ENCODE results near the gene MXRA8.

MXRA8 gene

GRCh38 chr1:1361233-1361981 lies 3.1 kb upstream of the MXRA8 start:
- no peak for DNase-seq
- no peak overlapping the region for H3K4me2 ChIP-seq (ENCODE audit: low read length)

GRCh38 chr1:1360506-1361169 lies 2.3 kb upstream of the MXRA8 start:
- Histone ChIP-seq H2BK120ac (ENCODE audit: low read depth, low read length) (no peak overlapping the region), H2AK5ac (ENCODE audit: low read length) (peak overlapping the region; percentile 32), H2BK5ac (ENCODE audit: low read length) (no peak overlapping the region), H3K56ac (ENCODE audit: low read length) (peak overlapping the region; percentile 7), H4K8ac (ENCODE audit: low read depth, low read length) (no peak overlapping the region), H3K23ac (ENCODE audit: low read length) (no peak overlapping the region), H3K79me1 (ENCODE audit: low read length) (no peaks in the 10 kb centered on the region), H3K9ac (ENCODE audit: low read length) (no peak overlapping the region), H3K4me1 (ENCODE audit: control insufficient read depth, low read depth, low read length) (peaks cover 3% of the 10 kb centered on the region), H3K4me3 (ENCODE audit: low read length) (no peak overlapping the region), H3K4ac (ENCODE audit: low read depth, low read length) (no peak overlapping the region), H3K79me2 (ENCODE audit: control insufficient read depth, insufficient read depth, low read length) (no peaks in the 10 kb centered on the region), H4K5ac (ENCODE audit: low read length) (no peak overlapping the region), H3K4me2 (ENCODE audit: low read length) (no peak overlapping the region), H3K27ac (ENCODE audit: low read depth, low read length) (no peak overlapping the region), H3K18ac (ENCODE audit: low read length) (no peak overlapping the region), H2BK15ac (replicated peaks; ENCODE audit: low read depth) (no peak overlapping the region), H3K36me3 (ENCODE audit: control insufficient read depth, insufficient read depth, low read length) (no peaks in the 10 kb centered on the region), H3K27me3 (ENCODE audit: insufficient read depth, low read length, poor library complexity) (no peaks in the 10 kb centered on the region)
- no CpG with 5 or more reads among the region's 20 CpGs for WGBS (ENCODE audit: extremely low coverage, insufficient coverage, low lambda C conversion rate)
- DNase-seq: peak; percentile 90

More at GRCh38 chr1:1361233-1361981, 3.1 kb upstream of the MXRA8 start:
- no peak overlapping the region for H2BK120ac ChIP-seq (ENCODE audit: low read depth, low read length)
- no CpG with 5 or more reads among the region's 35 CpGs for WGBS (ENCODE audit: extremely low coverage, insufficient coverage, low lambda C conversion rate)
- no peak overlapping the region for H2BK5ac ChIP-seq (ENCODE audit: low read length)
- no peaks in the 10 kb centered on the region for H3K79me2 ChIP-seq (ENCODE audit: control insufficient read depth, insufficient read depth, low read length)
- H3K18ac ChIP-seq (ENCODE audit: low read length): no peak overlapping the region
- no peak overlapping the region for H2AK5ac ChIP-seq (ENCODE audit: low read length)
- no peak overlapping the region for H3K56ac ChIP-seq (ENCODE audit: low read length)
- no peaks in the 10 kb centered on the region for H3K27me3 ChIP-seq (ENCODE audit: insufficient read depth, low read length, poor library complexity)
- no peak overlapping the region for H3K9ac ChIP-seq (ENCODE audit: low read length)
- no peak overlapping the region for H3K4ac ChIP-seq (ENCODE audit: low read depth, low read length)
- no peak overlapping the region for H4K5ac ChIP-seq (ENCODE audit: low read length)
- no peak overlapping the region for H4K8ac ChIP-seq (ENCODE audit: low read depth, low read length)
- H3K4me3 ChIP-seq (ENCODE audit: low read length): no peak overlapping the region
- peaks cover 3% of the 10 kb centered on the region for H3K4me1 ChIP-seq (ENCODE audit: control insufficient read depth, low read depth, low read length)
- no peak overlapping the region for H2BK15ac ChIP-seq (replicated peaks; ENCODE audit: low read depth)
- H3K79me1 ChIP-seq (ENCODE audit: low read length): no peaks in the 10 kb centered on the region
- H3K23ac ChIP-seq (ENCODE audit: low read length): no peak overlapping the region
- H3K36me3 ChIP-seq (ENCODE audit: control insufficient read depth, insufficient read depth, low read length): no peaks in the 10 kb centered on the region
- H3K27ac ChIP-seq (ENCODE audit: low read depth, low read length): no peak overlapping the region

DNA sequence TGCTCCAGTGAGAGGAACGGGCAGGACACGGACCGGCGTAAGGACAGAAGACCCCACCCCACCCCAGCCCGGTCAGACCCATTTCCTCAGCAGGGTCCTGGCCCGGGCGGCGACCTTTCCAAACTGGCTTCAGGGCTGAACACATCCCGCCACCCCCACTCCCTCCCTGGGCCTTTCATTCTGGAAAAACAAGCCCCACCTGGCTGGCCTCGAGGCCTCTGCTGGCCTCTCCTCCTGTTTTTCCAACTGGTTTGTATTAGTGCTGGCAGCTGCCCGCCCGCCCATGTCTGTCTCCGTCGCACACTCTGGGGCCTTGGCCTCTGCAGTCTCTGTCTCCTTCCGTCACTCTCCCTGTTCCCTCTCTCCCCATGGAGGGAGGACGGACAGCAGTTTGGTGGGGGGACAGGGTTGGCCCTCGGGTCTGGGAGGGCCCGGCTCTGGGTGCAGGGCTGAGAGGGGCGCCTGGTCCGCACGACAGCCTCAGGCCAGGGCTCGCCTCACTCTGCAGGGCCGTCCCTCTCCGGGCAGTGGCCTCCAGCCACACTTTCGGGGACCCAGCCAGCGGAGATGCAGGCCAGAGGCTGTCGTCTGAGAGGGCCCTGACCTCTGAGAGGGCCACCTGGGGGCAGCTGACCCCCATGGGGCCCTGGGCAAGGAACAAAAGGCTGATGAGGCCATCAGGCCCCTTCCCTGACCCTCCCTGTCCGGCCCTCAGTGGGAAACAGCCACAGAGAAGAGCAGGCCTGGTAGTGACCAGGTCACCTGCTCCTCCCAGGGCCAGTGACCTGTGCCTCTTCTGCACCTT lies 1.5 kb upstream of the MXRA8 start:
- Histone ChIP-seq H3K27ac (ENCODE audit: low read depth, low read length) (peak overlapping the region; percentile 34), H2AK5ac (ENCODE audit: low read length) (no peak overlapping the region), H3K9ac (ENCODE audit: low read length) (no peak overlapping the region), H3K27me3 (ENCODE audit: insufficient read depth, low read length, poor library complexity) (peaks cover under 1% of the 10 kb centered on the region), H2BK5ac (ENCODE audit: low read length) (no peak overlapping the region), H3K36me3 (ENCODE audit: control insufficient read depth, insufficient read depth, low read length) (no peaks in the 10 kb centered on the region), H2BK120ac (ENCODE audit: low read depth, low read length) (no peak overlapping the region), H3K23ac (ENCODE audit: low read length) (no peak overlapping the region), H4K5ac (ENCODE audit: low read length) (no peak overlapping the region), H3K79me2 (ENCODE audit: control insufficient read depth, insufficient read depth, low read length) (no peaks in the 10 kb centered on the region), H3K18ac (ENCODE audit: low read length) (no peak overlapping the region), H4K8ac (ENCODE audit: low read depth, low read length) (no peak overlapping the region), H3K79me1 (ENCODE audit: low read length) (no peaks in the 10 kb centered on the region), H3K4ac (ENCODE audit: low read depth, low read length) (no peak overlapping the region), H2BK15ac (replicated peaks; ENCODE audit: low read depth) (no peak overlapping the region), H3K4me3 (ENCODE audit: low read length) (no peak overlapping the region), H3K4me1 (ENCODE audit: control insufficient read depth, low read depth, low read length) (peaks cover 3% of the 10 kb centered on the region), H3K56ac (ENCODE audit: low read length) (peak overlapping the region; percentile 60), H3K4me2 (ENCODE audit: low read length) (no peak overlapping the region)
- no CpG with 5 or more reads among the region's 28 CpGs for WGBS (ENCODE audit: extremely low coverage, insufficient coverage, low lambda C conversion rate)
- DNase-seq: no peak

GRCh38 chr1:1359308-1359663 lies 931 bp upstream of the MXRA8 start:
- Histone ChIP-seq H2AK5ac (ENCODE audit: low read length) (no peak overlapping the region), H4K8ac (ENCODE audit: low read depth, low read length) (no peak overlapping the region), H3K9ac (ENCODE audit: low read length) (no peak overlapping the region), H3K23ac (ENCODE audit: low read length) (no peak overlapping the region), H3K56ac (ENCODE audit: low read length) (peak overlapping the region; percentile 70), H3K4me2 (ENCODE audit: low read length) (no peak overlapping the region), H3K27ac (ENCODE audit: low read depth, low read length) (no peak overlapping the region), H3K4me1 (ENCODE audit: control insufficient read depth, low read depth, low read length) (peaks cover 3% of the 10 kb centered on the region), H4K5ac (ENCODE audit: low read length) (no peak overlapping the region), H3K4me3 (ENCODE audit: low read length) (no peak overlapping the region), H2BK120ac (ENCODE audit: low read depth, low read length) (no peak overlapping the region), H2BK15ac (replicated peaks; ENCODE audit: low read depth) (no peak overlapping the region), H3K18ac (ENCODE audit: low read length) (no peak overlapping the region), H3K36me3 (ENCODE audit: control insufficient read depth, insufficient read depth, low read length) (no peaks in the 10 kb centered on the region), H2BK5ac (ENCODE audit: low read length) (no peak overlapping the region), H3K79me1 (ENCODE audit: low read length) (no peaks in the 10 kb centered on the region), H3K79me2 (ENCODE audit: control insufficient read depth, insufficient read depth, low read length) (no peaks in the 10 kb centered on the region), H3K27me3 (ENCODE audit: insufficient read depth, low read length, poor library complexity) (peaks cover 6% of the 10 kb centered on the region), H3K4ac (ENCODE audit: low read depth, low read length) (no peak overlapping the region)
- no CpG with 5 or more reads among the region's 6 CpGs for WGBS (ENCODE audit: extremely low coverage, insufficient coverage, low lambda C conversion rate)
- DNase-seq: no peak

GRCh38 chr1:1357871-1358432 lies 403 bp downstream of the MXRA8 start:
- Histone ChIP-seq H3K4me3 (ENCODE audit: low read length) (no peak overlapping the region), H3K4ac (ENCODE audit: low read depth, low read length) (peak overlapping the region; percentile 49), H3K27me3 (ENCODE audit: insufficient read depth, low read length, poor library complexity) (peaks cover 6% of the 10 kb centered on the region), H4K8ac (ENCODE audit: low read depth, low read length) (no peak overlapping the region), H4K5ac (ENCODE audit: low read length) (no peak overlapping the region), H3K4me1 (ENCODE audit: control insufficient read depth, low read depth, low read length) (peaks cover 3% of the 10 kb centered on the region), H2BK15ac (replicated peaks; ENCODE audit: low read depth) (no peak overlapping the region), H3K23ac (ENCODE audit: low read length) (no peak overlapping the region), H2AK5ac (ENCODE audit: low read length) (no peak overlapping the region), H3K79me1 (ENCODE audit: low read length) (no peaks in the 10 kb centered on the region), H3K27ac (ENCODE audit: low read depth, low read length) (no peak overlapping the region), H3K56ac (ENCODE audit: low read length) (no peak overlapping the region), H3K18ac (ENCODE audit: low read length) (peak overlapping the region; percentile 28), H2BK120ac (ENCODE audit: low read depth, low read length) (no peak overlapping the region), H3K36me3 (ENCODE audit: control insufficient read depth, insufficient read depth, low read length) (no peaks in the 10 kb centered on the region), H3K4me2 (ENCODE audit: low read length) (no peak overlapping the region), H3K79me2 (ENCODE audit: control insufficient read depth, insufficient read depth, low read length) (no peaks in the 10 kb centered on the region), H2BK5ac (ENCODE audit: low read length) (no peak overlapping the region), H3K9ac (ENCODE audit: low read length) (peak overlapping the region; percentile 42)
- no peak for DNase-seq
- no CpG with 5 or more reads among the region's 18 CpGs for WGBS (ENCODE audit: extremely low coverage, insufficient coverage, low lambda C conversion rate)

Data from mesendoderm (in vitro differentiated cells).